SU-DHL-6 (cell line): ENCODE data around the gene UXS1.

ENCODE experiments used
- H2AFZ ChIP-seq: fragments of 200-600 bp; sonication (generic); 2 replicates; pipeline ENCODE4 v1.6.1; 2014; ENCODE audit warnings: low read depth, mild to moderate bottlenecking, moderate library complexity, mixed read lengths, antibody characterized with exemption, low read length; ENCODE audit not compliant: severe bottlenecking
- H3F3A ChIP-seq: fragments of 200-600 bp; shearing (Covaris generic); 2 replicates; pipeline ENCODE4 v1.6.0; 2016; ENCODE audit warnings: antibody characterized with exemption, mild to moderate bottlenecking; ENCODE audit not compliant: insufficient read depth
- H3K27ac ChIP-seq: fragments of 200-600 bp; sonication (generic); 2 replicates; pipeline ENCODE4 v1.5.1; 2016; ENCODE audit warnings: low read depth, mild to moderate bottlenecking, low read length, moderate library complexity, mixed read lengths
- H3K27me3 ChIP-seq: fragments of 200-600 bp; sonication (generic), shearing (Covaris generic); 2 replicates; pipeline ENCODE4 v1.6.0; 2014; ENCODE audit warnings: mild to moderate bottlenecking, low read length
- H3K36me3 ChIP-seq: fragments of 200-600 bp; sonication (generic); 2 replicates; pipeline ENCODE4 v1.6.1; 2014; ENCODE audit warnings: mild to moderate bottlenecking, low read length, mixed read lengths
- H3K4me2 ChIP-seq: fragments of 300-600, 200-600 bp; shearing (Covaris generic), sonication (generic); 2 replicates; pipeline ENCODE4 v1.6.0; 2014; ENCODE audit warnings: low read length, low read depth, mild to moderate bottlenecking; ENCODE audit not compliant: poor library complexity, severe bottlenecking
- H3K4me3 ChIP-seq: fragments of 200-600 bp; sonication (generic); 2 replicates; pipeline ENCODE4 v1.5.1; 2014; ENCODE audit warnings: antibody characterized with exemption, low read length, mild to moderate bottlenecking, mixed read lengths; ENCODE audit not compliant: insufficient read depth, poor library complexity, severe bottlenecking
- H3K79me2 ChIP-seq: fragments of 200-600 bp; sonication (generic); 2 replicates; pipeline ENCODE4 v1.6.1; 2014; ENCODE audit warnings: mild to moderate bottlenecking, low read length, moderate library complexity; ENCODE audit not compliant: insufficient read depth
- H3K9ac ChIP-seq: fragments of 200-600 bp; sonication (generic); 2 replicates; pipeline ENCODE4 v1.7.0; 2014; ENCODE audit warnings: mild to moderate bottlenecking, low read length
- H3K9me2 ChIP-seq: fragments of 200-600 bp; sonication (generic); replicated peaks from 2 replicates; pipeline ENCODE4 v1.6.1; 2014; ENCODE audit warnings: low read length; ENCODE audit not compliant: insufficient read depth
- H3K9me3 ChIP-seq: fragments of 200-600 bp; sonication (generic); 2 replicates; pipeline ENCODE4 v1.6.1; 2014; ENCODE audit warnings: low read length, mixed read lengths; ENCODE audit not compliant: insufficient read depth
- H4K20me1 ChIP-seq: fragments of 200-600 bp; sonication (generic); 2 replicates; pipeline ENCODE4 v1.6.1; 2014; ENCODE audit warnings: low read depth, mild to moderate bottlenecking, antibody characterized with exemption, low read length, moderate library complexity, mixed read lengths
- CTCF ChIP-seq: fragments of 200-600 bp; sonication (generic); IDR thresholded peaks from one replicate; pipeline ENCODE4 v1.5.1; 2017; ENCODE audit warnings: antibody characterized with exemption, mild to moderate bottlenecking, low read length, moderate library complexity; ENCODE audit not compliant: insufficient read depth, poor library complexity, severe bottlenecking
- EZH2phosphoT487 ChIP-seq: fragments of 200-600 bp; sonication (generic), shearing (Covaris generic); conservative IDR thresholded peaks from 2 replicates; pipeline ENCODE4 v1.6.1; 2018; ENCODE audit warnings: mild to moderate bottlenecking, antibody characterized with exemption, low read length, moderate library complexity, mixed read lengths

The UXS1 gene

GRCh38 chr2:106195456-106195855, 1.4 kb upstream of the UXS1 start:
- no peak overlapping the region for H2AFZ ChIP-seq
- no peak overlapping the region for H3K4me3 ChIP-seq
- no peak overlapping the region for H3K4me2 ChIP-seq
- H4K20me1 ChIP-seq, result no peaks in the 10 kb centered on the region; the same call in 1 of the 2 replicates
- H3K79me2 ChIP-seq, result no peaks in the 10 kb centered on the region
- TF ChIP-seq CTCF (no peak), EZH2phosphoT487 (no peak)
- H3K27ac ChIP-seq, result no peak overlapping the region
- no peak overlapping the region for H3K9ac ChIP-seq
- no peaks in the 10 kb centered on the region for H3K9me2 ChIP-seq
- H3K36me3 ChIP-seq, result no peaks in the 10 kb centered on the region
- no peaks in the 10 kb centered on the region for H3K27me3 ChIP-seq
- H3F3A ChIP-seq, result no peaks in the 10 kb centered on the region
- H3K9me3 ChIP-seq, result no peaks in the 10 kb centered on the region

GRCh38 chr2:106193690-106193976, 468 bp downstream of the UXS1 start:
- Histone ChIP-seq H3K9me2 (no peaks in the 10 kb centered on the region), H3K27me3 (no peaks in the 10 kb centered on the region), H4K20me1 (no peaks in the 10 kb centered on the region; the same call in 1 of the 2 replicates), H3K4me2 (peak overlapping the region; percentile 70), H3K79me2 (no peaks in the 10 kb centered on the region), H3K9ac (peak overlapping the region; percentile 75), H3K9me3 (no peaks in the 10 kb centered on the region), H2AFZ (peak overlapping the region; percentile 96), H3K4me3 (peak overlapping the region; percentile 85), H3K36me3 (no peaks in the 10 kb centered on the region), H3F3A (no peaks in the 10 kb centered on the region), H3K27ac (no peak overlapping the region)
- no peak for TF ChIP-seq EZH2phosphoT487

- Histone ChIP-seq H2AFZ (peak overlapping the region; percentile 96), H3K27ac (no peak overlapping the region), H3K79me2 (no peaks in the 10 kb centered on the region), H4K20me1 (no peaks in the 10 kb centered on the region; the same call in 1 of the 2 replicates), H3K4me3 (peak overlapping the region; percentile 85), H3K9ac (peak overlapping the region; percentile 75), H3K4me2 (peak overlapping the region; percentile 70), H3K27me3 (no peaks in the 10 kb centered on the region), H3K36me3 (no peaks in the 10 kb centered on the region), H3K9me3 (no peaks in the 10 kb centered on the region), H3K9me2 (no peaks in the 10 kb centered on the region), H3F3A (no peaks in the 10 kb centered on the region)
- TF ChIP-seq CTCF, result no peak
- TF ChIP-seq EZH2phosphoT487, result no peak
These were observed 1.1 kb downstream of the UXS1 start for GRCh38 chr2:106192752-106193689.

DNA sequence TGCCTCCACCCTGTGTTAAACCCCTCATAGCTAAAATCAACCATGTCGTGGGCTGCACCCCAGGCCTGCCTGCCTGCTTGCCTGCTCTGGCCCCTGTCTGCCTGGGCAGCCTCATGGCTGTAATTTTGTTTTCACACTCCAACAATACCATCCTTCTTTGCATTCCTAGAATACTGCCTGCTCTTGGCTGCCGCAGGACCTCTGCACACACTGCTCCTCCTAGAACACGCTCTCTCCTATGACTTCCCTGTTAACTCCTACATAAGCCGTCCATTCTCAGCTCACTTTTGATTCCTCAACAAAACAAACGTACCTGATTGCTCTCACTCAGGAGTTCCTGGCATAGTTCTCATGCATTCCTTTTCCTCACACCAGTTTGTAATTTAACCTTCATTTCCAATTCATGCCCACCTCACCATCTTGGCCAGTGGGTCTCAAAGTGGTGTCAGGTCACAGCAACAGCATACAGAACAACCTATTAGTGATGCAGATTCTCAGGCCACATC, 2.5 kb downstream of the UXS1 start:
- Histone ChIP-seq H3K4me2 (no peak overlapping the region), H3K79me2 (no peaks in the 10 kb centered on the region), H3K27ac (no peak overlapping the region), H3F3A (no peaks in the 10 kb centered on the region), H3K27me3 (no peaks in the 10 kb centered on the region), H3K36me3 (no peaks in the 10 kb centered on the region), H2AFZ (no peak overlapping the region), H3K9me3 (no peaks in the 10 kb centered on the region), H3K9ac (no peak overlapping the region), H3K4me3 (no peak overlapping the region), H4K20me1 (no peaks in the 10 kb centered on the region; the same call in 1 of the 2 replicates), H3K9me2 (no peaks in the 10 kb centered on the region)
- no peak for TF ChIP-seq CTCF
- TF ChIP-seq EZH2phosphoT487, result no peak
